ENCODE results near the gene MAP2K5.

Gene MAP2K5

GRCh38 chr15:67505675-67506572 lies 36.6 kb upstream of the MAP2K5 start:
- DNase-seq (ENCODE audit: extremely low read depth, low read depth), result no peak
- no peak overlapping the region for H3K4me3 ChIP-seq (replicated peaks; ENCODE audit: low read depth, low read length)
- TF ChIP-seq CTCF (IDR thresholded peaks at IDR 0.05; ENCODE audit: low read depth, low read length, missing control alignments), result no peak

GRCh38 chr15:67506775-67507747 lies 35.4 kb upstream of the MAP2K5 start:
- H3K4me3 ChIP-seq (replicated peaks; ENCODE audit: low read depth, low read length), result no peak overlapping the region
- no peak for DNase-seq (ENCODE audit: extremely low read depth, low read depth)
- no peak for TF ChIP-seq CTCF (IDR thresholded peaks at IDR 0.05; ENCODE audit: low read depth, low read length, missing control alignments)

- no peak overlapping the region for H3K4me3 ChIP-seq (replicated peaks; ENCODE audit: low read depth, low read length)
- TF ChIP-seq CTCF (IDR thresholded peaks at IDR 0.05; ENCODE audit: low read depth, low read length, missing control alignments), result no peak
- DNase-seq (ENCODE audit: extremely low read depth, low read depth), result no peak
Observed at GRCh38 chr15:67508407-67508806, 34.1 kb upstream of the MAP2K5 start.

GRCh38 chr15:67509918-67510317 lies 32.6 kb upstream of the MAP2K5 start:
- DNase-seq (ENCODE audit: extremely low read depth, low read depth), result no peak
- no peak for TF ChIP-seq CTCF (IDR thresholded peaks at IDR 0.05; ENCODE audit: low read depth, low read length, missing control alignments)
- H3K4me3 ChIP-seq (replicated peaks; ENCODE audit: low read depth, low read length), result no peak overlapping the region

GRCh38 chr15:67510597-67511190 lies 31.8 kb upstream of the MAP2K5 start:
- no peak overlapping the region for H3K4me3 ChIP-seq (replicated peaks; ENCODE audit: low read depth, low read length)
- TF ChIP-seq CTCF (IDR thresholded peaks at IDR 0.05; ENCODE audit: low read depth, low read length, missing control alignments), result no peak
- peak; percentile 66 for DNase-seq (ENCODE audit: extremely low read depth, low read depth)

GRCh38 chr15:67511606-67512005 lies 30.9 kb upstream of the MAP2K5 start:
- H3K4me3 ChIP-seq (replicated peaks; ENCODE audit: low read depth, low read length), result no peak overlapping the region
- TF ChIP-seq CTCF (IDR thresholded peaks at IDR 0.05; ENCODE audit: low read depth, low read length, missing control alignments), result no peak
- DNase-seq (ENCODE audit: extremely low read depth, low read depth), result peak; percentile 38
